HPDE6-E6E7 (cell line): Measurements from ENCODE around the gene MUC12.
"Not testable (repeated sequence)": the region's sequence is repeated elsewhere in the genome, so short reads cannot be mapped to it uniquely, and the experiment has no call there.

ENCODE experiments used
- DNase-seq: peaks from one replicate; pipeline ENCODE4 v3.0.0; 2011; ENCODE audit warnings: missing footprints; ENCODE audit errors: extremely low spot score

The MUC12 gene

DNA sequence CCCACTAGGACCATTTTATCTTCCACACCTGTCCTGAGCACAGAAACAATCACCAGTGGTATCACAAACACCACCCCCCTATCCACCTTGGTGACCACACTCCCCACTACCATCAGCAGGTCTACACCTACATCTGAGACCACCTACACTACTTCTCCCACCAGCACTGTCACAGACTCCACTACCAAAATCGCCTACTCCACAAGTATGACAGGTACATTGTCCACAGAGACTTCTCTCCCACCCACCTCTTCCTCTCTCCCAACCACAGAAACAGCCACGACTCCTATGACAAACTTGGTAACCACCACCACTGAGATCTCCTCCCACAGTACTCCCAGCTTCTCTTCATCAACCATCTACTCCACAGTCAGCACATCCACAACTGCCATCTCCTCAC, 16.7 kb upstream of the MUC12 start:
- no peak for DNase-seq

DNA sequence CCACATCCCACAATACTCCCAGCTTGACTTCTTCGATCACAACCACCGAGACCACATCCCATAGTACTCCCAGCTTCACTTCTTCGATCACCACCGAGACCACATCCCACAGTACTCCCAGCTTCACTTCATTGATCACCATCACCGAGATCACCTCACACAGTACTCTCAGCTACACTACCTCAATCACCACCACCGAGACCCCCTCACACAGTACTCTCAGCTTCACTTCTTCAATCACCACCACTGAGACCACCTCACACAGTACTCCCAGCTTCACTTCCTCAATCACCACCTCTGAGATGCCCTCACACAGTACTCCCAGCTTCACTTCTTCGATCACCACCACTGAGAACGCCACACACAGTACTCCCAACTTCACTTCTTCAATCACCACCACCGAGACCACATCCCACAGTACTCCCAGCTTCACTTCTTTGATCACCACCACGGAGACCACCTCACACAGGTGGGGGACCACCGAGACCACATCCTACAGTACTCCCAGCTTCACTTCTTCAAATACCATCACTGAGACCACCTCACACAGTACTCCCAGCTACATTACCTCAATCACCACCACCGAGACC, 11.4 kb upstream of the MUC12 start:
- no peak for DNase-seq

DNA sequence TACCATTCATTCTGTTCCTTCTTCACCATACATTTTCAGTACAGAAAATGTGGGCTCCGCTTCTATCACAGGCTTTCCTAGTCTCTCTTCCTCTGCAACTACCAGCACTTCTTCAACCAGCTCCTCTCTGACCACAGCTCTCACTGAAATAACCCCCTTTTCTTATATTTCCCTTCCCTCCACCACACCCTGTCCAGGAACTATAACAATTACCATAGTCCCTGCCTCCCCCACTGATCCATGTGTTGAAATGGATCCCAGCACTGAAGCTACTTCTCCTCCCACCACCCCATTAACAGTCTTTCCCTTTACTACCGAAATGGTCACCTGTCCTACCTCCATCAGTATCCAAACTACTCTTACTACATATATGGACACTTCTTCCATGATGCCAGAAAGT, 9.5 kb upstream of the MUC12 start:
- DNase-seq: no peak

DNA sequence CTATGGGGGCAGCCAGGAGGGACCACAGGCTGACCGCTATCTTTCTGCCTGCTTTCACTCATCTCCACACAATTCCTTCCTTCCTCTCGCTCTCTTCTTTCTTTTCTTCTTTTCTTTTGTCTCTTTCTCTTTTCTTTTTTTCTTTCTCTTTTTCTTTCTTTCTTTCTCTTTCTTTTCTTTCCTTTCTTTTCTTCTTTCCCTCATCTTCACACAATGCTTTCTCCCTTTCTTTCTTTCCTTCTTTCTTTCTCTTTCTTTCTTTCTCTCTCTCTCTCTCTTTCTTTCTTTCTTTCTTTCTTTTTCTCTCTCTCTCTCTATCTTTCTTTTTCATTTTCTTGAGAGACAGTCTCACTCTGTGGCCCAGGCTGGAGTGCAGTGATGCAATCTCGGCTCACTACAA, 6.8 kb upstream of the MUC12 start:
- DNase-seq: no peak

DNA sequence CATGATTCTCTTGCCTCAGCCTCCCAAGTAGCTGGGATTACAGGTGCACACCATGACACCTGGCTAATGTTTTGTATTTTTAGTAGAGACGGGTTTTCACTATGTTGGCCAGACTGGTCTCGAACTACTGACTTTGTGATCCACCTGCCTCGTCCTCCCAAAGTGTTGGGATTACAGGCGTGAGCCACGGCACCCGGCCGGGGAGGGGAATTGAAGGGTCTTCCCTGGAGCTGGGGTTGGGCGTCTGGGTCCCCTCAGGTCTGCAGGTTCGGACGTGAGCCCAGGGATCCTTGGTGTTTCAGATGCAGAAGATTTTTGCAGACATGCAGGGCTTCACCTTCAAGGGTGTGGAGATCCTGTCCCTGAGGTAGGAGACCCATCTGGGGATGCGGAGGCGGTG, 6.0 kb upstream of the MUC12 start:
- DNase-seq: no peak

DNA sequence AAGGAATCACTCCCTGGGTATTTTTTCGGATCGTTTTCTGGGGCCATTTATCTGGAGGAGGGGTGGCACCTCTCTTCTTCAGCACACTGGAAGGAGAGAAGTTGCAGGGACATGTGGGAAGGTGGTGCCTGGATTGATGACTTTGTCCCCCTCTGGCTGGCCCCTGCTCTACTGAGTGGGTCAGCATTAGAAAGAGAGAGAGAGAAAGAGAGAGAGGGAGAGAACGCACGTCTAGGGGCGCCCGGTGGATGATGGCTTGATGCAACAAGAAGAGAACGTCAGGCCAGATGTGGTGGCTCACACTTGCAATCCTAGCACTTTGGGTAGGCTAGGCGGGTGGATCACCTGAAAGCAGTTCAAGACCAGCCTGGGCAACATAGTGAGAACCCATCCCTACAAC, 5.5 kb upstream of the MUC12 start:
- no peak for DNase-seq

DNA sequence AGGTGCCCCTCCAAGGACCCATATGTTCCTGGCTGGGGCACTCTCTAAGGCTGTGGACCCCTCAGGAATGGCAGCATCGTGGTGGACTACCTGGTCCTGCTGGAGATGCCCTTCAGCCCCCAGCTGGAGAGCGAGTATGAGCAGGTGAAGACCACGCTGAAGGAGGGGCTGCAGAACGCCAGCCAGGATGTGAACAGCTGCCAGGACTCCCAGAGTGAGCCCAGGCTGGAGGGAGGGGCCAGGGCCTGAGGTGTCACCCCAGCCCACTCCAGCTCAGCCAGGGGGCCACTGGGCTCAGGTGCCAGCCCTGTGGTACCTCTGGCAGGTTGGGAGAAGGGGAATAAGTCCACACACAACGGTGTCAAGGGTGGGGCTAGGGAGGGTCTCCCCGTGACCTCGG, 4.7 kb upstream of the MUC12 start:
- no peak for DNase-seq

DNA sequence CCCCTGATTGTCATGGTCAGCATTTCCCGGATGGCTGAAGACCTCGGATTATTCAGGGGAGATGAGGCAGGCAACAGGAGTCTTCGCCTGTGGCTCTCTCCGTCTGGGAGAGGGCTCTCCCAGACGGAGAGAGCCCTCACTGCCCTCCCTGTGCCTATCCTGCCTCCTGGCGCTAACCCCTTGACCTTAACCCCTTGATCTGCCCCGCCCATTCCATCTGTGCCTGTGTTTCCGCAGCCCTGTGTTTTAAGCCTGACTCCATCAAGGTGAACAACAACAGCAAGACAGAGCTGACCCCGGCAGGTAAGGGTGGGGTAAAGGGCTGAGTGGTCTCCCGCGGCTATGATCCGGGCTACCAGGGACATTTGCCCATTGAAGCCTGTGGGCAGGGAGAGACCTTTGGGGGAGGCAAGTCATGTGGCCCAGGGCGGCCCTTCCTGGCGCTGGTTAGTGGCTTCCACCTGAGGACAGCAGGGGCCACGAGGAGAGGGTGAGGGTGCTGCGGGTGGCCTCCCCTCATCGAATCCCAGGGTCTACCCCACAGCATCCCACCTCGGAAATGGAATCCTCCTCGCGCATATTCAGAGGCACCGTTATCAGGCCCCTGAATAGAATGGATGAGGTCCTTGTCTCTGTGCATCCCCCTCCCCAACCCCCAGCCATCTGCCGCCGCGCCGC, 4.2 kb upstream of the MUC12 start:
- no peak for DNase-seq

DNA sequence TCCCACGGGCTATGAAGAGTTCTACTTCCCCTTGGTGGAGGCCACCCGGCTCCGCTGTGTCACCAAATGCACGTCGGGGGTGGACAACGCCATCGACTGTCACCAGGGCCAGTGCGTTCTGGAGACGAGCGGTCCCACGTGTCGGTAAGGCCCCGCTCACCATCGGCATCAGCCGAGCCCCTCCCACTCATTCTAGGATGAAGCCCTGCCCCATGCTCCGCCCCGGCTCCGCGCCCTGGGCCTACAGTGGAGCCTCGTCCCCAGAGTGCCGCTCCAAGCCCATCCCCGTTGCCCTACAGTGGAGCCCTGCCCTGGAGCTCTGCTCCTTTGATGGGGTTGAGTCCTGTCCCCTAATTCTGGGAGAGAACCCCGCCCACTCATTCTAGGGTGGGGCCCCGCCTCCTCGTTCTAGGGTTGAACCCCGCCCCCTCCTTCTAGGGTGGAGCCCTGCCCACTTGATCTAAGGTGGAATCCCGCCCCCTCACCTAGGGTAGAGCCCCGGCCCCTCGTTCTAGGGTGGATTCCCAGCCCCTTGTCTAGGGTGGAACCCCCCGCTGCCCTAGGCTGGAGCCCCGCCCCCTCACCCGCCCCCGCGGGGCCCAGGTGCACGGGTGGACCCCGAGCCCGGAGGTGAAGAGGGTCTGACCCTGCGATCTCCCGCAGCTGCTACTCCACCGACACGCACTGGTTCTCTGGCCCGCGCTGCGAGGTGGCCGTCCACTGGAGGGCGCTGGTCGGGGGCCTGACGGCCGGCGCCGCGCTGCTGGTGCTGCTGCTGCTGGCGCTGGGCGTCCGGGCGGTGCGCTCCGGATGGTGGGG, 3.4 kb upstream of the MUC12 start:
- peak; percentile 62 for DNase-seq

DNA sequence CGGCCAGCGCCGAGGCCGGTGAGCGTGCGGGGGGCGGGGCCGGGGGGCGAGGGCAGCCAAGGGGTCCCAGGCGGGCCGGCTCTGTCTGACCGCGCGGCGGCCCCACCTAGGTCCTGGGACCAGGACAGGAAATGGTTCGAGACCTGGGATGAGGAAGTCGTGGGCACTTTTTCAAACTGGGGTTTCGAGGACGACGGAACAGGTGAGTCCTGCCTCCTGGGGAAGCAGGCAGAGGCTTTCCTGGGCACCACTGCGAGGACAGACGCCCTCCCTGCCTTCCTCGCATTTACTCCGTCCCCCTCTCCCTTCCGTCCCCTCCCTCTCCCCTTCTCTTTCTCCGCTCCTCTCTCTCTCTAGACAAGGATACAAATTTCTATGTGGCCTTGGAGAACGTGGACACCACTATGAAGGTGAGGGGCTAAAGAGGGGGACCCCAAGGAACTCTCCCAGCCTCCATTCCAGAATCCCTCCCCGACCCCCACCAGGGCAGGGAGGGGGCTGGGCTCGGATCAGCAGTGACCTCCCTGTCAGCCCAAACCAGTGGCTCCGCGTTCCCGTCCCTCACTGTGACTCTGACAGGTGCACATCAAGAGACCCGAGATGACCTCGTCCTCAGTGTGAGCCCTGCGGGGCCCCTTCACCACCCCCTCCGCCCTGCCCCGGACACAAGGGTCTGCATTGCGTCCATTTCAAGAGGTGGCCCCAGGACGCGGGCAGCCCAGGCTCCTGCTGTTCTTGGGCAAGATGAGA, 2.6 kb upstream of the MUC12 start:
- DNase-seq: no peak

DNA sequence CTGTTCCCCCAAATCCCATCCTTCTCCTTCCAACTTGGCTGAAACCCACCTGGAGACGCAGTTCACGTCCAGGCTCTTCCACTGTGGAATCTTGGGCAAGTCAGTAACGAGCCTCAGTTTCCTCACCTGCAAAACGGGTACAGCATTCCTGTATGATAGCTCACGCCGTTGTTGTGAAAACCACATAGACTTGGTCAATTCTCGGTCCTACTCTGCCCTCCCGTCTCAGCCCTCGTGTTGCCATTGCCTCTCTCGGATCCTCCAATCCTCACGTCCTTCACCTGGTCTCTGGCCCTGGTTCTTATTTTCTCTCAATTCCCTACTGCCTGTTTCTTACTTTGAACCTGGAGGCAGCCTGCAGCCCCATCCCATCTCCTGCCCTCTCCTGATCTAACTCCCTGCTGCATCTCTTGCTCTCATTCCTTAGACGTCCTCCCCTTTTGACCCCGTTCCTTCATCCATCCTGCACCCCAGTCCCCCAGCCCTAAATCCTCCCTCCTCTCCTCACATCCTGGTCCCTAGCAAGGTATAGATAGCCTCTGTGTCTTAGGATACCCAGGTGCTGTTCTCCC, 2.0 kb upstream of the MUC12 start:
- DNase-seq: no peak

DNA sequence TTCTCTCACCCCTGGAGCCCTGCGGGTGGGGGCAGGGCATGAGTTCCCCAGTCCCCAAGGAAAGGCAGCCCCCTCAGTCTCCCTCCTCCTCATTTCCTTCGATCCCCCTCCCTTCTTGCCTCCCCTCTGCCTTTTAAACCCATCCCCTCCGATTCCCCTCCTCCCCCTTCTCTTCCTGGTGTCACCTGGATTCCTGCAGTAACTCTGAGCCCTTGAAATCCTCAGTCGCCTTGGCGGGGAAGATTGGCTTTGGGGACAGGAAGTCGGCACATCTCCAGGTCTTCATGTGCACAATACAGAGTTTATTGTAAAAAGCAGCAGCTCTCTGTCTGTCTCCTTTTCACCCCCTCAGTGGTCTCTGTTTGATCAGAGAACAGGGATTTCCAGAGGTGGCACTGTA, 1.3 kb upstream of the MUC12 start:
- DNase-seq: no peak

DNA sequence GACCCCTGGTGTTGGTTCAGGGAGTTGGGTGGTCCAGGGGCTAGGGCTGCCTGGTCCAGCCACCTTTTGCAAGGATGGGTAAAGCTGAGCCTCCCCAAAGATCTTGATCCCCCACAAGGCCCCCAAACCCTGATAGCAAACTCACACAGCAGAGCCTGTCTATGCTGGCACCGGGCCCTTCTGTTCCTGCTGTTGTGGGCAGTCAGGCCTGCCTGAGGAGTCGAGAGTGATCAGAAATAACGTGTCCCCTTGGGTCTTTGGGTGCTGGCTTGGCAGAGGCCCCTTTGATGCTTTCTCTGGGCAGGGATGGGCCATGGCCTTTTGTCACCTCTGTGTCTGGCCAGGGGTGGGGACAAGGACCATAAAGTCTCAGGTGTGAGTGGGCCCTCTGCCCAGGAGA, 715 bp upstream of the MUC12 start:
- DNase-seq: no peak

DNA sequence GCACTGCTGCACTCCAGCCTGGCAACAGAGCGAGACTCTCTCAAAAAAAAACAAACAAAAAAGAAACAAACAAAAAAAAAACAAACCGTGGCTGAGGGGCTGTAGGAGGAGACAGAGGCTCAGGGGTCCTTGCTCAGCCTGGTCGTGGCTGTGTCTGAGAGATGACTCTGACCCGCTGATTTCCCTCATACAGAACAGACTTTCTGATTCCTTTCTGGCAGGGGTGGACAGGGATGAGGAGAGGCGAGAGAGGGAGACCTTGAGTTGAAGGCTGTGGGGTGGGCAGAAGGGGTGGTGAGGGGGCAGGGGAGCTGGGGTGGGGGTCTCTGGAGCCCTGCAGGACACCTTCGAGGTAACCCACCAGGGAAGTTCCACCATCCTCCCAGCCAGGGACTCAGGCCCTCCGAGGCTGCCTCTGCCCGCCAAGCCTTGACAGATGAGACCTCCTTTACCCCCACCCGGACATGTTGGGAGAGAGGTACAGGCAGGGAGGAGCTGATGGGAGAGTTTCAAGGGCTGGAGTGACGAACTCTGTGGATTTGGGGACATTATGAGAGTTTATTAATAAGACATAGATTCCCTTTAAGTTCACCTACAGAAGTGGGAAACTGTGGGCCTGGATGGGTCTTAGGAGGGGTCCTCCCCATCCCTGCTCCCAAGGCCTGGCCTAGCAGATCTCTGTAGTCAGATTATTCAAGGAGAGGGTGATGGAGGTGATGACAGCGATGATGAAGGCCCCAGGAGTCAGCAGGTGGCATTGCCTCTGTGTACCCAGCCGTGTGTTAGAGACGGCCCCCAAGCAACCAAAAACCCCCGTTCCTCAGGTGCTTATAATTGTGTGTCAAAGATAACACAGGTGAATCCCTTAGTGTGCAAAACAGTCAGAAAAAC, 2.0 kb downstream of the MUC12 start:
- no peak for DNase-seq

DNA sequence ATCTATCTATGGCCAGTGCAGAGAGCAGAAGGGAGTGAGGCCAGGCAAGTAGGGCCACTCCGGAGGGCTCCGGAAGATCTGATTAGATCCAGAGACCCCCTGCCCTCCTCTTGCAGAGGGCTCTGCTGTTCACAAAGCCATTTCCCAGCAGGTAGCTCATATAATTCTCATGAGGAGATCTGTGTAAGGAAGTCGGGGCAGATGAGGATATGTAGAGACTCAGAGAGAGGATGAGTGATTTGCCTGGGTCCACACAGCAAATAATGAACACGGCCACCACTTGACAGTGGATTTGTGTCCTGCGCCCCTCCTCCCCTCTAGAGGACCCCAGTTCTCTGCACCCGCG, 2.6 kb downstream of the MUC12 start:
- no peak for DNase-seq

DNA sequence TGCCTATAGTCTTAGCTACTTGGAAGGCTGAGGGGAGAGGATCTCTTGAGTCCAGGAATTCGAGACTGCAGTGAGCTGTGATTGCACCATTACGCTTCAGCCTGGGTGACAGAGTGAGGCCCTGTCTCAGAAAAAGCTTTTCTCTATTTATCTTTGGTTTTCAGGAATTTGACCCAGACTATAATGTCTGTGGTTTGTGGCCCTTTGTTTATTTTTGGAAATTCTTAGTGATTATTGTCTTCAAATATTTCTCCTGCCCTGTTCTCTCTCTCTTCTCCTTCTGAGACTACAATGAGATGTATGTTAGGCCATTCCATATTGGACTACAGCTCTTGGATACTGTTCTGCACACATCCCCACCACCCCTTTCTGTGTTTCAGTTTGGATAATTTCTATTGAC, 4.7 kb downstream of the MUC12 start:
- DNase-seq: no peak

DNA sequence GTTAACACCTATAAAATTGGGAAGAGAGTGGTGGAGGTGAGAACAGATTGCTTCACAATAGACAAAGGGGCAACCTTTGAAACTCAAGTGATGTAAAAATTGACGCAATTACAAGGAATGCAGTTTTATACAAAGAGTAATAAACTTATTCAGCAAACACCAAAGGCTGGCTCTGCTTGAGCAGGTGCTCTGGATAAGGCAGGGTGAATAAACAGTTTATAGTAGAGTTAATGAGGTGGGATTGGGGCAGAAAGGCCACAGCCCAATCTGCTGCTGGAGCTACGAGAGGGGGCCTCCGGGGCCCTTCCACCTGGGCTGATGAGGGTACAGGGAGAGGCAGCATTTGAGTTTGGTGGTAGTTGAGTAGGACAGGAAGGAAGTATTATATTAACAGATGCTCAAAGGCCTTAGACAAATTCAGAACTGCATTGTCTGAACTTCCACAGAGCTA, 6.0 kb downstream of the MUC12 start:
- no peak for DNase-seq

DNA sequence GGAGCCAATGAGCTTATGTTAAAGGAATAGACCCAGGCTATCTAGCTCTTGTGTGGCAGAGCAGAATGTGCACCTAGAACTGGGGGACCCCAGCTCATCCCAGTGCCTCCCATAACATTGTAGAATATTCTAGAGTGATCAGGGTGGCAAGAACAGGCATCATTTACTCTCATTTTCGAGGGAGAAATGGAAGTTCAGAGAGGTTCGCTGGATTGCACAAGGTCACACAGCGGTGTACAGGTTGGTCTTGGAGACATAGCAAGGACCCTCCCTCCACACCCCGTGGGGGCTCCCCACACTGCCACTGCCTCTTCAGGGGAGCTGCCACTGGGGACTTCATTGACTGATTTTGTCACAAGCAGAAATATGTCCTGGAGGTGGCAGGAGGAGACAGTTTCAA, 8.9 kb downstream of the MUC12 start:
- DNase-seq: no peak

DNA sequence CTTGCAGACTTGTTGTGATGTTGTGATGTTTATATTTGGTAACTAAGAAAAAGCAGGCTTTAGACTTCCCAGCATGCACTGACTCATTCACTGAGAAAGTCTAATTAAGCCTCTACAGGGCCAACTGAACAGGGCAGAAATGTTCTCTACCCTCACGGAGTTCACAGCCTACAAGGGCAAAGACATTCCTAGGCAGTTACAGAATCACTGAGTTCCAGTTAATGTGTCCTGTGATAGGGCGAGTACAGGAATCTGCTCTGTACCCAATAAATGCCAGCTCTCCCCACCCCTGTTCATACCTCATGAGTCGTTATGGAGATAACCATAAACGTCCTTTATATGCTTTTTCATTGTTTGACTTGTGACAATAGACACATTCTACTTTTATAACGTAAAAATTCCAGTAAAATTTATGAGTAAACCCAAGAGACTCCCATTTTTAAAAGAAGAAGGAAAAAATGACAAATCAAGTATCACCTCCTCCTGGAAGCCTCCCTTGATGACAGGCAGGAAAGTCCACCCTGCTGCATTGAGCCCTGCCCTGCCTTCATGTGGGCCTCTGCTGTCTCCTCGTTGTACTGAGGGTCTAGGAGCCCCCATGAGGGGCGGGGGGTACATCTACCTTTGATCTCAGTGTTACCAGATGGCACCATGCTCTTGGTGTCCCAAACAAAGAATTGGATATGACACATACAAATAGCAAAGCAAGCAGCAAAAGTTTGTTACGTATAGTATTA, 14.3 kb downstream of the MUC12 start:
- DNase-seq: no peak

DNA sequence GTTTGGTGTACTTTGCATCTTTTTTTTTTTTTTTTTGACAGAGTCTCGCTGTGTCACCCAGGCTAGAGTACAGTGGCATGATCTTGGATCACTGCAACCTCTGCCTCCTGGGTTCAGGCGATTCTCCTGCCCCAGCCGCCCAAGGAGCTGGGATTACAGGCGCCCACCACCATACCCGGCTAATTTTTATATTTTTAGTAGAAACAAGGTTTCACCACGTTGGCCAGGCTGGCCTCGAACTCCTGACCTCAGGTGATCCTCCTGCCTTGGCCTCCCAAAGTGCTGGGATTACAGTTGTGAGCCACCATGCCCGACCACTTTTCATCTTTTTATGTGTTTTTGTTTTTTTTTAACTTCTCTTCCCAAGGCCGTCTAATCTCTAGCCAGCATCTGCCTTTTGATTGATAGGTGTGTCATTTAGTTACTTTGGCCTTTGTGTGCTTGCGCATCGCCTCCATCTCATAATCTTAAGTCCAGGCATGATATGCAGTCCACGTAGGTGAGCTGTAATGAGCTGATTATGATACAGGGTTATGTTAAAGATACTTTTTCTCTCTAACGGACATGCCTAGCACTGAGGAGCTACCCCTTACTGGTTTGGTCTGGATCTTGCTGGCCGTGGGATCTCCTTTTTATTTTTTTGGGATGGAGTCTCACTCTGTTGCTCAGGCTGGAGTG, 15.0 kb downstream of the MUC12 start:
- not testable (repeated sequence) for DNase-seq
